GM18870 (cell line): ENCODE results near the gene IFT88.
A peak's percentile ranks its signal among the peaks of the same experiment; 100 is the strongest.

Experiments used
- ATAC-seq: cut with Tn5 transposase; IDR thresholded peaks from one replicate; pipeline ENCODE4 v1.9.1; 2021; ENCODE audit warnings: moderate library complexity; ENCODE audit not compliant: unreplicated experiment

IFT88 gene, protein sequence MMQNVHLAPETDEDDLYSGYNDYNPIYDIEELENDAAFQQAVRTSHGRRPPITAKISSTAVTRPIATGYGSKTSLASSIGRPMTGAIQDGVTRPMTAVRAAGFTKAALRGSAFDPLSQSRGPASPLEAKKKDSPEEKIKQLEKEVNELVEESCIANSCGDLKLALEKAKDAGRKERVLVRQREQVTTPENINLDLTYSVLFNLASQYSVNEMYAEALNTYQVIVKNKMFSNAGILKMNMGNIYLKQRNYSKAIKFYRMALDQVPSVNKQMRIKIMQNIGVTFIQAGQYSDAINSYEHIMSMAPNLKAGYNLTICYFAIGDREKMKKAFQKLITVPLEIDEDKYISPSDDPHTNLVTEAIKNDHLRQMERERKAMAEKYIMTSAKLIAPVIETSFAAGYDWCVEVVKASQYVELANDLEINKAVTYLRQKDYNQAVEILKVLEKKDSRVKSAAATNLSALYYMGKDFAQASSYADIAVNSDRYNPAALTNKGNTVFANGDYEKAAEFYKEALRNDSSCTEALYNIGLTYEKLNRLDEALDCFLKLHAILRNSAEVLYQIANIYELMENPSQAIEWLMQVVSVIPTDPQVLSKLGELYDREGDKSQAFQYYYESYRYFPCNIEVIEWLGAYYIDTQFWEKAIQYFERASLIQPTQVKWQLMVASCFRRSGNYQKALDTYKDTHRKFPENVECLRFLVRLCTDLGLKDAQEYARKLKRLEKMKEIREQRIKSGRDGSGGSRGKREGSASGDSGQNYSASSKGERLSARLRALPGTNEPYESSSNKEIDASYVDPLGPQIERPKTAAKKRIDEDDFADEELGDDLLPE

DNA sequence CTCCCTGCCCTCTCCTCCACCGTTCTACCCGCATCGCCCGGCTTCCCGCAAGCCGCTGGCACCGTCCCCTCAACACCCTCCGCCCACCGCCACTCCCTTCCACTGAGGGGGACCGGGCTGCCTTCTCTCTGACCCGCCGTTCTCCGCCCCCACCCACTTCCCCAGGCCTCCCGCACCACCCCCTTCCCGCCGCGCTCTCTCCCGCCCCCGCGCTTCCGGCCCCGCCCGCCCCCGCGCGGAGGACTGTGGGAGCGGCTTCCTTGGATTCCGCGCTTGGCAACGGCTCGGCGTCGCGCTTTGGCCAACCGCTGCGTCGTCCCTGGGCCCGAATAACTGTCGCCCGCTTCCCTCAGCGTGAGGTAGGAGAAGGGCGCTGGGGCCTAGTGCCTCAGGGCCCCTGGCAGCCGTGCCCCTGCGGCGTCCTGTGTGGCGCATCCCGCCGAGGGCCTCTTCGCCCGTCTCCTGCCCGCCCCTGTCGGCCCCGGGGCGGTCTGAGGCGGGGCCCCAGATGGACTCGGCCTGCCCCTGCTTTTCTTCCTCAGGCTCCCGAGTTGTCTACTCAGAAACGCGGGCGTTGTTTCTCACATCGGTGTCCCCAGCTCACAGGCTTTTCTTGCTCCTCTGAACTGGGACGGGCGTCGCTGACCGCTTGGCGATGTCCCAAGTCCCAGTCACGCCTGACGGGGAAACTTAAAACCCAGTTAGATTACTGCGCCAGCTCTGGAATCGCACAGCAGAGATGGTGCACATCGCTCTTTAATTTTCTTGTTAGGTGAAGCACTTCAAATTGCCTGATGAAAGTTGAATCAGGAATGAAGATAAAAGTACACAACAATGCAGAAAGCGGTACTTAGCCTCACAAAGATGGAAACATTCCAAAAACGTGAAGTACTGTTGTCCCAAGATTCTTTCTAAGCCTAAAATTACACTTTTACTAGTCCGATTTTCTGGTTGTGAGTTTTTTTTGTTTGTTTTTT is at the start of gene IFT88:
Gene IFT88, plus strand, starts transcription at position 260 of the 977 bp plus-strand sequence. CDS start 7,229 bp downstream, outside the sequence.
- peak; percentile 70 for ATAC-seq

- ATAC-seq = no peak
These were observed 48.3 kb upstream of the IFT88 start for GRCh38 chr13:20518660-20519100.

- no peak for ATAC-seq
These were observed 47.1 kb upstream of the IFT88 start for GRCh38 chr13:20519875-20520274.

DNA sequence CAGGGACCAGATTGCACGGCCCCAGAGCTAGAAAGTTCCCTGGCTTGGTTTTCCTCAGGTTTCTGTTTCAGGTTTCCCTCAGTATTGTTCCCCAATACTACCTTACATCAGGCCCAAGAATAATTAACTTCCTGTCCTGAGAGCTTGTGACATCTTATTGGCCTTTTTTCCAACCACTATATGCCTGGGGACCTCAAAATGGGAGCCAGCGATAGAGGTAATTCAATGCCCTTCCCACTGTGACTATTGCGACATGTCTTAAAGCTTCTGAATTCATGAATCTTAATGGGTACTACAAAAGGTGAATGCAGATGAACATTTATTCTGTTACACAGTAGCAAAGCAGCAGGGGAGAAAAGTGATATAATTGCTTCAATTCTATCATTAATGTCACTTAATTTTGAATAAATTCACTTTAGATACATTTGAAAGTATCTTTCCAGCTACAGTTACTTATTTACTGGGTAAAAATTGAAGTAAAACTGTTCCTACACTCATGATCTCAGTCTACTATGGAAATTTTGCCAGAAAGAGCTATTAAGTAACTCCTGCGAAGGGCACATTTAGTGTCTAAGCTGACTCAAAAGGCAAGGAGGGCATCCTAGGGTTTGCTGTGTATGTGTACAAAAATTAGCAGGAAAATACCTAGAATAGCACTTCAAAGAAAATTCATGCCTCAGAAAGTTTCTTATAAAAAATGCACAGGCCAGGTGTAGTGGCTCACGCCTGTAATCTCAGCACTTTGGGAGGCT is 45.4 kb upstream of the IFT88 start:
- no peak for ATAC-seq

- ATAC-seq = peak; percentile 20
These were observed 41.8 kb upstream of the IFT88 start for GRCh38 chr13:20525144-20525600.

GRCh38 chr13:20525601-20526544 is 41.1 kb upstream of the IFT88 start, which contains the start of gene CRYL1:
TSS of gene CRYL1 (minus strand) at chr13:20525857. CDS start at chr13:20525794, 63 bp downstream.
- peak; percentile 46 for ATAC-seq

- ATAC-seq = no peak
These were observed 40.3 kb upstream of the IFT88 start for GRCh38 chr13:20526664-20527063.

DNA sequence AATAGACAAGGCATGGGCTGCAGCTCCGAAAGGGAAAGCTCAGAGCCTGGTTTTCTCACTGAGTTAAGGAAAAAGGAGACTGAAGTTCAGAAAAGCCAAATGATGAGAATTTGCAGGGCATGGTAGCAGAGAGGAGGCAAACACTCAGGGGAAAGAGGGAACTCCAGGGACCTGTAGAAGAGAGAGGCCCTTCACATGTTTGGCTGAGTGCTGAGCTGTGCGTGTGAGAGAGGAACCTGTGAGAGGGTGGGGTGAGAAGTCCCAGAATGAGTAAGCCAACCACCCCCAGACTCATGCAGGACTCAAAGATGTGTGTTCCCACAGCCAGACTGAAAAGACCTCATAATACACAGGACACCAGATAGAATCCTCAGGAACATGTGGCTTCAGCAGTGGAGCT is 38.5 kb upstream of the IFT88 start:
- peak; percentile 32 for ATAC-seq

GRCh38 chr13:20534038-20534608 is 32.8 kb upstream of the IFT88 start:
- ATAC-seq = no peak

GRCh38 chr13:20536992-20537391 is 30.0 kb upstream of the IFT88 start:
- no peak for ATAC-seq

- no peak for ATAC-seq
These were observed 22.6 kb upstream of the IFT88 start for GRCh38 chr13:20544201-20544923.

GRCh38 chr13:20546556-20546955 is 20.4 kb upstream of the IFT88 start:
- ATAC-seq = no peak

- no peak for ATAC-seq
These were observed 19.5 kb upstream of the IFT88 start for GRCh38 chr13:20547479-20547908.

- no peak for ATAC-seq
These were observed 16.2 kb upstream of the IFT88 start for GRCh38 chr13:20550799-20551198.

GRCh38 chr13:20553311-20553710 is 13.6 kb upstream of the IFT88 start:
- no peak for ATAC-seq

GRCh38 chr13:20558982-20559381 is 8.0 kb upstream of the IFT88 start:
- ATAC-seq = no peak

DNA sequence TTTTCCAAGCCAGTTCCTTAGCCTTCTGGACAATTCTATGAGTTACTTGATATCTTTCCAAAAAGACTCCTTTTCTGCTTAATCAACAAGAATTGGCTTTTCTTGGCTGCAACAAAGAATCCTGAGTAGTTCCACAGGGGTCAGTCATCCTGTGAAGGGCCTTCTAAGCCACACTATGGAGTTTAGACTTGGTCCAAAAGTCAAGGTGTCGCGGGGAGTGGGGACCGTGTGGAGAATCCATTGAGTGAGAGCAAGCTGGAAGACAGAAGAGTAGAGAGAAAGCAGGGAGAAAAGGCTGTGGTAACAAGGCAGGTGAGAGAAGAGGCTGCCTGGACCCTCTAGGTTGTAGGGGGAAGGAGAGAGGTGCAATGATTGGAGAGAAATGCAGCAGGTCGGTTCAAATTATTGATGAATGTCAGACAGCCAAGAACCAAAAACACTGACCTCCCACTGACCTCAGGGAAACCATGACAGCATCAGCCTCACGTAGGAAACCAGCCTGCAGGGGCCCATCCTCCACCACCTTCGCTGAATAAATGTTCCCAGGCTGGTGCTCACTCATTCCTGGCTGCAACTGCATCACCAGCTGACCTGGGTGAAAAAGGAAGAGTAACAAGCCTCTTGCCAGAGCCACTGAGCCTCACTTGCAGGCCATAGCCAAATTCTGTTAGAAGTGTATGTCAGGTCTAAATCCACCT is 7.1 kb upstream of the IFT88 start:
- no peak for ATAC-seq
